ENCODE measurements around the gene CALCOCO2.
A peak's percentile ranks its signal among the peaks of the same experiment; 100 is the strongest.

Gene CALCOCO2

DNA sequence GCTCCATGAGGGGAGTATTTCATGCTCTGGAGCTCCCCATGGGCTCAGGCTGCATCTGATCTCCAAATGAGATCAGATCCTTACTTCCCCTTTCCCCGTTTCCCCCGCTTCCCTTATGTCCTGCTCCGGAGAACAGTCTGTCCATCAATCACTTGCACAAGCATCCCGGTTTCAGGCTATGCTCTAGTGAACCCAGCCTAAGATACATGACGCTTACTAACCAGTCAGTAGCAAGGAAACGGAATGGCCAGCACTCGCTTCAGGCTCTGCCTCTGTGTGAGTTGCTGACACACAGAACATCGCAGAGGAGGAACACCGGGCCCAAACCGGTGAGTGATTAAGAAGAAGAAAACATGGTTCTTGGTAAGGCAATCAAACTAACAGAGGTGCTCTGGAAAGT, 52.3 kb downstream of the CALCOCO2 start:
- TF ChIP-seq, protein P1, sequence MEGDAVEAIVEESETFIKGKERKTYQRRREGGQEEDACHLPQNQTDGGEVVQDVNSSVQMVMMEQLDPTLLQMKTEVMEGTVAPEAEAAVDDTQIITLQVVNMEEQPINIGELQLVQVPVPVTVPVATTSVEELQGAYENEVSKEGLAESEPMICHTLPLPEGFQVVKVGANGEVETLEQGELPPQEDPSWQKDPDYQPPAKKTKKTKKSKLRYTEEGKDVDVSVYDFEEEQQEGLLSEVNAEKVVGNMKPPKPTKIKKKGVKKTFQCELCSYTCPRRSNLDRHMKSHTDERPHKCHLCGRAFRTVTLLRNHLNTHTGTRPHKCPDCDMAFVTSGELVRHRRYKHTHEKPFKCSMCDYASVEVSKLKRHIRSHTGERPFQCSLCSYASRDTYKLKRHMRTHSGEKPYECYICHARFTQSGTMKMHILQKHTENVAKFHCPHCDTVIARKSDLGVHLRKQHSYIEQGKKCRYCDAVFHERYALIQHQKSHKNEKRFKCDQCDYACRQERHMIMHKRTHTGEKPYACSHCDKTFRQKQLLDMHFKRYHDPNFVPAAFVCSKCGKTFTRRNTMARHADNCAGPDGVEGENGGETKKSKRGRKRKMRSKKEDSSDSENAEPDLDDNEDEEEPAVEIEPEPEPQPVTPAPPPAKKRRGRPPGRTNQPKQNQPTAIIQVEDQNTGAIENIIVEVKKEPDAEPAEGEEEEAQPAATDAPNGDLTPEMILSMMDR (conservative IDR thresholded peaks at IDR 0.05; ENCODE audit: low read length): no peak
- TF ChIP-seq EZH2phosphoT487 (IDR thresholded peaks at IDR 0.05; ENCODE audit: borderline replicate concordance): no peak
- Histone ChIP-seq H3K4me1 (ENCODE audit: insufficient read depth, low read length, poor library complexity, severe bottlenecking) (no peaks in the 10 kb centered on the region), H3K4me2 (ENCODE audit: low read depth, low read length, poor library complexity, severe bottlenecking) (no peak overlapping the region), H3F3A (ENCODE audit: low read depth) (no peaks in the 10 kb centered on the region), H3K9ac (ENCODE audit: low read depth, low read length, poor library complexity, severe bottlenecking) (no peak overlapping the region), H3K9me3 (ENCODE audit: insufficient read depth, low read depth, low read length) (no peaks in the 10 kb centered on the region), H3K27me3 (ENCODE audit: insufficient read depth, low read length, poor library complexity, severe bottlenecking) (no peaks in the 10 kb centered on the region), H4K20me1 (ENCODE audit: insufficient read depth, low read length, poor library complexity, severe bottlenecking) (no peaks in the 10 kb centered on the region), H2AFZ (ENCODE audit: low read length) (no peak overlapping the region), H3K4me3 (ENCODE audit: low read length, poor library complexity, severe bottlenecking) (no peak overlapping the region), H3K9me2 (replicated peaks; ENCODE audit: low read depth, low read length) (no peaks in the 10 kb centered on the region), H3K36me3 (ENCODE audit: insufficient read depth, low read length) (no peaks in the 10 kb centered on the region), H3K79me2 (ENCODE audit: insufficient read depth, low read length) (no peaks in the 10 kb centered on the region)

DNA sequence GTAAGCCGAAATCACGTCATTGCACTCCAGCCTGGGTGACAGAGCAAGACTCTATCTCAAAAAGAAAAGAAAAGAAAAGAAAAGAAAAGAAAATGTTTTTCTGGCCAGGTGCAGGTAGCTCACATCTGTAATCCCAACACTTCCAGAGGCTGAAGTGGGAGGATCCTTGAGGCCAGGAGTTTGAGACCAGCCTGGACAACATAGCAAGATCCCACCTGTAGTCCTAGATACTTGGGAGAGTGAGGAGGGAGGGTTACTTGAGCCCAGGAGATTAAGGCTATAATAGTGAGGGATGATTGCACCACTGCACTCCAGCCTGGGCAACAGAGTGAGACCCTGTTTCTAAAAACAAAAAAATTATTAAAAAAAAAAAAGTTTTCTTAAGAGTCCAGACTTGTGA, 59.3 kb downstream of the CALCOCO2 start:
- Histone ChIP-seq H3F3A (ENCODE audit: low read depth) (no peaks in the 10 kb centered on the region), H3K9ac (ENCODE audit: low read depth, low read length, poor library complexity, severe bottlenecking) (no peak overlapping the region), H3K79me2 (ENCODE audit: insufficient read depth, low read length) (peaks cover 32% of the 10 kb centered on the region), H3K9me3 (ENCODE audit: insufficient read depth, low read depth, low read length) (no peaks in the 10 kb centered on the region), H3K36me3 (ENCODE audit: insufficient read depth, low read length) (no peaks in the 10 kb centered on the region), H2AFZ (ENCODE audit: low read length) (no peak overlapping the region), H4K20me1 (ENCODE audit: insufficient read depth, low read length, poor library complexity, severe bottlenecking) (no peaks in the 10 kb centered on the region), H3K4me2 (ENCODE audit: low read depth, low read length, poor library complexity, severe bottlenecking) (no peak overlapping the region), H3K4me3 (ENCODE audit: low read length, poor library complexity, severe bottlenecking) (no peak overlapping the region), H3K4me1 (ENCODE audit: insufficient read depth, low read length, poor library complexity, severe bottlenecking) (peaks cover 19% of the 10 kb centered on the region), H3K27me3 (ENCODE audit: insufficient read depth, low read length, poor library complexity, severe bottlenecking) (no peaks in the 10 kb centered on the region), H3K9me2 (replicated peaks; ENCODE audit: low read depth, low read length) (no peaks in the 10 kb centered on the region)
- TF ChIP-seq, protein P1 (conservative IDR thresholded peaks at IDR 0.05; ENCODE audit: low read length): no peak
- TF ChIP-seq EZH2phosphoT487 (IDR thresholded peaks at IDR 0.05; ENCODE audit: borderline replicate concordance): no peak

DNA sequence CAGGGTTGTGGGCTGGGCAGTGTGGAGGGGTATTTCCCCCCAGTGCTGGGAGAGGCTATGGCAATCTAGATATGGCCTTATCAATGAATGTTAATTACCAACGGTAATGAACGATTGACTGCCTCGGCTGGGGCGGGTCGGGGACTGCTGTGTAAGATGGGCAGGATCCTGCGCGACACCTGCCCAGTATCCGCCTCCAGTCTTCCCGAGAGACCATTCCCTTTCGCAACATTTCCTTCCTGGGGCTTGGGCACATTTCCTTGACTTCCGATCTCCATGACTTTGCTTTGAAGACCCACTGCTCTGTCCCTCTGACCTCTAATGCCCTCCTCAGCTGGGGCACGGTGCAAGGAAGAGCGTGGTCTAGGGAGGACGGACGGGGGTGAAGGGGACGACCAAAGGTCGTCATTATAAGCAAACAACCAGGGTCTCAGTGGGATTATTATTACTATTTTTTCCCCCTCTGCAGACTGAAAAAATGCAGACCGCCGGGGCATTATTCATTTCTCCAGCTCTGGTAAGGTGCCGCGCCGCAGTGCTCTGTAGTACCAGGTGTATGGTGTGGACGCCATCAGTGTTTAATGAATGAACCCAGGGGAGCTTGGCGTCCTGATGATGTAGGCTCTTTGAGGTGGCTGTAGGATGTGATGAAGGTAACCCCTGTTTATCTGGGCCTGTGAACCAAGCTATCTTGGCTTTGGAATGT, 62.3 kb downstream of the CALCOCO2 start:
- peak overlapping the region; percentile 92 for H3K4me2 ChIP-seq (ENCODE audit: low read depth, low read length, poor library complexity, severe bottlenecking)

More for the DNA sequence above, 62.3 kb downstream of the CALCOCO2 start:
- H3K4me1 ChIP-seq (ENCODE audit: insufficient read depth, low read length, poor library complexity, severe bottlenecking): peaks cover 19% of the 10 kb centered on the region
- H3F3A ChIP-seq (ENCODE audit: low read depth): no peaks in the 10 kb centered on the region
- no peak for TF ChIP-seq EZH2phosphoT487 (IDR thresholded peaks at IDR 0.05; ENCODE audit: borderline replicate concordance)
- TF ChIP-seq, protein P1 (conservative IDR thresholded peaks at IDR 0.05; ENCODE audit: low read length): no peak
- peak overlapping the region; percentile 59; the same call in 1 of the 2 replicates for H2AFZ ChIP-seq (ENCODE audit: low read length)
- H3K79me2 ChIP-seq (ENCODE audit: insufficient read depth, low read length): peaks cover 32% of the 10 kb centered on the region
- no peaks in the 10 kb centered on the region for H4K20me1 ChIP-seq (ENCODE audit: insufficient read depth, low read length, poor library complexity, severe bottlenecking)
- H3K9me3 ChIP-seq (ENCODE audit: insufficient read depth, low read depth, low read length): no peaks in the 10 kb centered on the region
- no peaks in the 10 kb centered on the region for H3K36me3 ChIP-seq (ENCODE audit: insufficient read depth, low read length)
- H3K4me3 ChIP-seq (ENCODE audit: low read length, poor library complexity, severe bottlenecking): peak overlapping the region; percentile 92
- H3K9me2 ChIP-seq (replicated peaks; ENCODE audit: low read depth, low read length): no peaks in the 10 kb centered on the region
- H3K9ac ChIP-seq (ENCODE audit: low read depth, low read length, poor library complexity, severe bottlenecking): peak overlapping the region; percentile 85
- no peaks in the 10 kb centered on the region for H3K27me3 ChIP-seq (ENCODE audit: insufficient read depth, low read length, poor library complexity, severe bottlenecking)
